Right atrium auricular region (tissue), 2 donors: Measurements from ENCODE around the gene ZNF785. TPM values are rescaled to one million over a fixed set of nuclear protein-coding genes. Genes with fewer than 3 reads are reported as not detected.

Experiments
- DNase-seq: peaks from one replicate; pipeline ENCODE4 v3.0.0-alpha.2; 2019; ENCODE audit warnings: low spot score
- H3K27ac ChIP-seq, 2 donors: fragments of 200-600 bp; sonication (generic); 1 replicate in 1 of 2; 2 replicates in 1 of 2; pipeline ENCODE4 v1.5.1; 2016 to 2019
- H3K27me3 ChIP-seq, 2 donors: fragments of 200-600 bp; sonication (generic); one replicate each; pipeline versions ENCODE4 v1.5.1 to v1.6.0; 2017 to 2019
- H3K36me3 ChIP-seq: fragments of 200-600 bp; sonication (generic); one replicate; pipeline ENCODE4 v1.5.1; 2016
- H3K4me1 ChIP-seq, 2 donors: fragments of 200-600 bp; sonication (generic); one replicate each; pipeline versions ENCODE4 v1.5.1 to v1.6.0; 2017 to 2019
- H3K4me3 ChIP-seq, 2 donors: fragments of 200-600 bp; sonication (generic); 1 replicate in 1 of 2; 2 replicates in 1 of 2; pipeline ENCODE4 v1.5.1; 2017 to 2019; ENCODE audit warnings: mild to moderate bottlenecking in 1 of 2, moderate library complexity in 1 of 2
- H3K9me3 ChIP-seq, 2 donors: fragments of 200-600 bp; sonication (generic); one replicate each; pipeline ENCODE4 v1.5.1; 2019
- total RNA-seq, 2 donors: library from RNA; depleted of rRNA; stranded (reverse); fragments of >200 nt; gene quantifications; one replicate each; pipeline ENCODE4 v1.1.0, GENCODE V29; 2016
- TF ChIP-seq, protein P1 (sequence below), 2 donors: fragments of 200-600 bp; sonication (generic); IDR thresholded peaks; one replicate each; pipeline ENCODE4 v1.5.1; 2019; ENCODE audit warnings: antibody characterized with exemption in 2 of 2

Gene ZNF785
- total RNA-seq, 2 donors from 2014 or later = 5.5 to 6.0 TPM

DNA sequence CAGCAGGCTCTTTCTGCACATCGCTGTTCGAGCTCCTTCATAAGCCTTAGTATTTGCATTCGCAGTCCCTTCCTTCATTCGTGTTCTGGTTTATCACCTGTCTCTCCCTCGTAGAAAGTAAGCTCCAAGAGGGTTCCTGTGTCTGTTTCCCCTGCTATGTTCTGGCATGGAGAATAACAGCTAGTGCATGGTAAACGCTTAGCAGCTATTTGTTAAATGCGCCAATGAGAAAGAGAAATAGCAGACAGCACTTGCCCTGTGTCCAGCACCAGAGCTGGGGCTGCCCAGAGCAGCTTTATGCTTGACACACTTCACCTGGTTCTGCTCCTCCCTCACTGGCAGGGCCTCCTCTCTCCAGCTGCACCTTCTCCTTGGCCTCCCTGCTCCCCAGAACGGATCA lies 19.5 kb downstream of the ZNF785 start:
- TF ChIP-seq, protein P1, sequence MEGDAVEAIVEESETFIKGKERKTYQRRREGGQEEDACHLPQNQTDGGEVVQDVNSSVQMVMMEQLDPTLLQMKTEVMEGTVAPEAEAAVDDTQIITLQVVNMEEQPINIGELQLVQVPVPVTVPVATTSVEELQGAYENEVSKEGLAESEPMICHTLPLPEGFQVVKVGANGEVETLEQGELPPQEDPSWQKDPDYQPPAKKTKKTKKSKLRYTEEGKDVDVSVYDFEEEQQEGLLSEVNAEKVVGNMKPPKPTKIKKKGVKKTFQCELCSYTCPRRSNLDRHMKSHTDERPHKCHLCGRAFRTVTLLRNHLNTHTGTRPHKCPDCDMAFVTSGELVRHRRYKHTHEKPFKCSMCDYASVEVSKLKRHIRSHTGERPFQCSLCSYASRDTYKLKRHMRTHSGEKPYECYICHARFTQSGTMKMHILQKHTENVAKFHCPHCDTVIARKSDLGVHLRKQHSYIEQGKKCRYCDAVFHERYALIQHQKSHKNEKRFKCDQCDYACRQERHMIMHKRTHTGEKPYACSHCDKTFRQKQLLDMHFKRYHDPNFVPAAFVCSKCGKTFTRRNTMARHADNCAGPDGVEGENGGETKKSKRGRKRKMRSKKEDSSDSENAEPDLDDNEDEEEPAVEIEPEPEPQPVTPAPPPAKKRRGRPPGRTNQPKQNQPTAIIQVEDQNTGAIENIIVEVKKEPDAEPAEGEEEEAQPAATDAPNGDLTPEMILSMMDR (IDR thresholded peaks at IDR 0.05) = no peak
- Histone ChIP-seq H3K9me3 (no peaks in the 10 kb centered on the region), H3K4me3 (no peak overlapping the region), H3K36me3 (no peaks in the 10 kb centered on the region), H3K27ac (no peak overlapping the region), H3K4me1 (peaks cover 0 to 20% of the 10 kb centered on the region in 2 donors), H3K27me3 (no peaks in the 10 kb centered on the region)
- no peak for DNase-seq

DNA sequence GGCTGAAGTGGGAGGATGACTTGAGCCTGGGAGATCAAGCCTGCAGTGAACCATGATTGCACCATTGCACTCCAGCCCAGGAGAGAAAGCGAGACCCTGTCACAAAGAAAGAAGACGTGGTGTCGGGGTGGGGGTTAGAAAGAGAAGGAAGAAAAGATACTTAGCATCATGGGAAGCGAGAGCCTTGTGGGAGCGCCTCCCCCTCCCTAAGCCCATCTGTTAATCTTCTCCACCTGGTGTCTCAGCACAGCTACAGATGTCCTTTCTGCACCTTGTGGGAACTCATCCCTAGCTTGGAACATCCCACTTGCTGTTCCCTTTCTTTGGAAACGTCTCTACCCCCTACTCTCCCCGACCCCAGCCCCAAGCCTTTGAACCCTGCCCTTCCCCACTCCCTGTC lies 20.0 kb downstream of the ZNF785 start:
- no peak for DNase-seq
- Histone ChIP-seq H3K27me3 (no peaks in the 10 kb centered on the region), H3K27ac (no peak overlapping the region), H3K4me3 (no peak overlapping the region), H3K9me3 (no peaks in the 10 kb centered on the region), H3K36me3 (no peaks in the 10 kb centered on the region), H3K4me1 (peaks cover 0 to 18% of the 10 kb centered on the region in 2 donors)
- TF ChIP-seq, protein P1 (IDR thresholded peaks at IDR 0.05) = no peak

DNA sequence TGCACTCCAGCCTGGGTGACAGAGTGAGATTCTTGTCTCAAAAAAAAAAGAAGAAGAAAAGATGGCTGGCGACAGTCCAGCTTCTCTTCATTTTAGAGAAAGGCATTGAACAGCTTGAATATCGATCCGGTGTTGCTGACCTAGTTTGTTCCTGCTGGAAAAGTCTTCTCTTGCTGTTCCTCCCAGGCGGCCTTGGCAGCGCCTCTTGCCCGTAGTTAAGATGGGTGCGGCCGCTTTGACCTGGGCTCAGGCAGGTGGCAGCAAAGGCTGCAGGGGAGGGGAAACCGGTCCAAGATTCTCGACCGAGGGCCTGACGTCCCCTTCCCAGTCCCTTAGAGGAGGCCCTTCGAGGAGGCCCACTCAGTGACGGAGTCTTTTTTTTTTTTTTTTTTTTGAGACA lies 23.5 kb downstream of the ZNF785 start:
- H3K27ac ChIP-seq = peak overlapping the region; percentile 59 to 60
- peak overlapping the region; percentile 41 to 56 for H3K4me3 ChIP-seq

DNA sequence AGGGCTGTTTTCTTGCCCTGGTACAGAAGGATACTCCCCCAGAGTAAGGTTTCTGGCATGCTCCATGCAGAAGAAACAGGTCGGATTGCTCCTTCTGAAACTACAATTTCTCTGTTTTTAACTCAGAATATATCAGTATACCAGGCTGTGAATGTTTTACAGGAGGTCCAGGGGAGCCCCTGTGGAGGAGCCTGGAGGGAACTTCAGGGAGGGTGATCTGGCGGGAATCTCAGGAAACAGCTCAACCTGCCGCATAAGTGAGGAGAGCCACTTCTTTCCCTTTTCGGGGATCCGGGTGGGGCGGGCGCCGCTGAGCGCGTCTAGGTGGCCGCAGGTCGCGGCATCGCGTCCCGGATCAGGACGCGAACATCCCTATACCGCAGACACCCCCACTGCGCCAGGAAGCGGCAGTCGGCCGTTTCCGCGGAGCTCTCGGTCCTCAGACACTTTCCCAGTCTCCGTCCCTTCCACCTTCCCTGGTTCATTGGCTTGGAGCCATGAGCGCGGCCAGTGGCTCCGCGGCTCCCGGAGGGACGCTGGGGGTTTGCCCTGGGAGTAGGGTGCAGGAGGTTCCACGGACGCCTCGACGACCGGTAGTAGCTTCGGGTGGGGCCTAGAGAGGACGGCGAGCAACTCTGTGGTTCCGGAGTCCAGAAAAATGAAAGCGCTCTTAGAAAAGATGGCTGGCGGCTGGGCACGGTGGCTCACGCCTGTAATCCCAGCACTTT lies 24.2 kb downstream of the ZNF785 start:
- peaks cover 0 to 27% of the 10 kb centered on the region in 2 donors for H3K4me1 ChIP-seq
- no peaks in the 10 kb centered on the region for H3K27me3 ChIP-seq
- no peaks in the 10 kb centered on the region for H3K9me3 ChIP-seq
- peak overlapping the region; percentile 59 to 60 for H3K27ac ChIP-seq
- H3K36me3 ChIP-seq = no peaks in the 10 kb centered on the region
- peak overlapping the region; percentile 41 to 56 for H3K4me3 ChIP-seq
- no peak for DNase-seq
- TF ChIP-seq, protein P1 (IDR thresholded peaks at IDR 0.05) = no peak

More for the DNA sequence above, 23.5 kb downstream of the ZNF785 start:
- H3K4me1 ChIP-seq = peaks cover 0 to 20% of the 10 kb centered on the region in 2 donors
- no peaks in the 10 kb centered on the region for H3K27me3 ChIP-seq
- TF ChIP-seq, protein P1 (IDR thresholded peaks at IDR 0.05) = no peak
- no peaks in the 10 kb centered on the region for H3K9me3 ChIP-seq
- no peak for DNase-seq
- H3K36me3 ChIP-seq = no peaks in the 10 kb centered on the region

DNA sequence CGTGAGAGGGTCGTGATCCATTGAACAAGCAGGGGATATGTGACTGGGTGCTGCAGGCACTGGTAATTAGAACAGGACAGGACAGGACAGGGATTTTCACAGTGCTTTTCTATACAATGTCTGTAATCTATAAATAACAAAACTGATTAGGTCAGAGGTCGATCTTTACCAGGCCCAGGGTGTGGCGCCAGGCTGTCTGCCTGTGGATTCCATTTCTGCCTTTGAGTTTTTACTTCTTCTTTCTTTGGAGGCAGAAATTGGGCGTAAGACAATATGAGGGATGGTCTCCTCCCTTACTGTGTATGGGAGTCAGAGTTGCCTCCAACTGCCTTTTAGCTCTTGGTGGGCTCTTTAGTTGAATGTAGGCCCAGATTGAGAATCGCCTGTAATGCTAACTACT lies 25.8 kb downstream of the ZNF785 start:
- no peak for DNase-seq
- Histone ChIP-seq H3K4me1 (peaks cover 0 to 35% of the 10 kb centered on the region in 2 donors), H3K27me3 (no peaks in the 10 kb centered on the region), H3K36me3 (peaks cover 12% of the 10 kb centered on the region), H3K9me3 (no peaks in the 10 kb centered on the region), H3K4me3 (no peak overlapping the region), H3K27ac (no peak overlapping the region)
- TF ChIP-seq, protein P1 (IDR thresholded peaks at IDR 0.05) = no peak
